ENCODE measurements around the gene LEFTY1. TPM values are rescaled to one million over a fixed set of nuclear protein-coding genes. Genes with fewer than 3 reads are reported as not detected.

Gene LEFTY1
- total RNA-seq, 1 experiment from 2014 or later: 0.64 TPM

GRCh38 chr1:225845571-225846259 is 43.2 kb downstream of the LEFTY1 start (continued):
- peak; percentile 82 to 93 (median 87) for TF ChIP-seq CTCF (IDR thresholded peaks at IDR 0.05 in 2 of 3, conservative IDR thresholded peaks at IDR 0.05 in 1 of 3; ENCODE audit: borderline replicate concordance in 1 of 3, insufficient read depth in 1 of 3, low read depth in 2 of 3, low read length in 2 of 3)
- no peak for TF ChIP-seq SRF (IDR thresholded peaks at IDR 0.05; ENCODE audit: low read depth)
- TF ChIP-seq ELF1 (IDR thresholded peaks at IDR 0.05; ENCODE audit: borderline replicate concordance, low read depth): no peak
- TF ChIP-seq MAX (IDR thresholded peaks at IDR 0.05): no peak
- TF ChIP-seq CEBPB (IDR thresholded peaks at IDR 0.05; ENCODE audit: low read depth): no peak
- no peak for TF ChIP-seq EZH2 (IDR thresholded peaks at IDR 0.05)
- TF ChIP-seq POLR2A (IDR thresholded peaks at IDR 0.05; ENCODE audit: borderline replicate concordance, extremely low read depth, insufficient read depth, insufficient read length): no peak
- TF ChIP-seq ZNF274 (IDR thresholded peaks at IDR 0.05; ENCODE audit: low read depth, low read length): no peak
- TF ChIP-seq RAD21 (IDR thresholded peaks at IDR 0.05; ENCODE audit: low read depth): peak; percentile 95
- TF ChIP-seq ZFX (IDR thresholded peaks at IDR 0.05): no peak
- no peak for TF ChIP-seq EZH2phosphoT487 (IDR thresholded peaks at IDR 0.05; ENCODE audit: borderline replicate concordance)
- TF ChIP-seq ATF3 (IDR thresholded peaks at IDR 0.05): no peak

- Histone ChIP-seq H3K9ac (ENCODE audit: low read length) (no peak overlapping the region), H3K36me3 (ENCODE audit: control insufficient read depth in 1 of 2, insufficient read depth in 2 of 2, low read length in 2 of 2) (peaks cover 0 to 6% of the 10 kb centered on the region in 2 experiments; a peak in 2 of 4 replicates), H3K79me2 (ENCODE audit: insufficient read depth, low read length) (no peaks in the 10 kb centered on the region), H3K4me2 (ENCODE audit: low read length) (no peak overlapping the region), H4K20me1 (ENCODE audit: insufficient read depth) (no peaks in the 10 kb centered on the region), H3K4me3 (replicated peaks in 1 of 2; ENCODE audit: low read depth in 1 of 2, low read length in 2 of 2) (no peak overlapping the region), H3K9me3 (ENCODE audit: control insufficient read depth in 1 of 2, insufficient read depth in 1 of 2, low read depth in 1 of 2, low read length in 2 of 2) (no peaks in the 10 kb centered on the region), H3K4me1 (ENCODE audit: control insufficient read depth in 1 of 2, insufficient read depth in 2 of 2, low read length in 2 of 2) (0 out of 4 replicates have a peak, but pooled peaks cover 0 to 3% of the 10 kb centered on the region in 2 experiments), H3K9me2 (ENCODE audit: insufficient read depth) (no peaks in the 10 kb centered on the region), H3K27ac (ENCODE audit: low read depth, low read length) (no peak overlapping the region), H2AFZ (ENCODE audit: low read depth, low read length, poor library complexity, severe bottlenecking) (no peak overlapping the region), H3K27me3 (ENCODE audit: insufficient read depth, low read length) (no peaks in the 10 kb centered on the region)
- CTCF ChIA-PET: interaction anchor here (2.0 kb wide), 1 partner anchor 370 kb away, joined by 8 read pairs; no protein-coding TSS in a partner anchor
- intact Hi-C loops (cut with micrococcal nuclease): loop anchor here (1.0 to 10.0 kb wide), 4 partner anchors 38 to 370 kb away; partner anchors contain the start of genes SRP9 and TMEM63A
- POLR2A ChIA-PET: no interaction called here
- RAD21 ChIA-PET (ENCODE audit: low non-redundant PET in 1 of 2, low total read pairs in 2 of 2, uncharacterized antibody in 2 of 2, unreplicated experiment in 2 of 2): interaction anchor here in 1 of 2 experiments (0.6 kb wide), 1 partner anchor 443 kb away, joined by 3 read pairs; no protein-coding TSS in a partner anchor
- BruUV-seq (replicated peaks): no TSS peak
- no peak for TF ChIP-seq ATF3 (IDR thresholded peaks at IDR 0.05)
- no peak for TF ChIP-seq ZFX (IDR thresholded peaks at IDR 0.05)
- TF ChIP-seq ZBTB33 (IDR thresholded peaks at IDR 0.05; ENCODE audit: extremely low read depth, insufficient replicate concordance, low read length): no peak
- no peak for TF ChIP-seq YY1 (IDR thresholded peaks at IDR 0.05; ENCODE audit: extremely low read depth, insufficient replicate concordance, low read depth, low read length)
- TF ChIP-seq EZH2phosphoT487 (IDR thresholded peaks at IDR 0.05; ENCODE audit: borderline replicate concordance): no peak
- TF ChIP-seq RAD21 (IDR thresholded peaks at IDR 0.05; ENCODE audit: low read depth): no peak
- TF ChIP-seq EZH2 (IDR thresholded peaks at IDR 0.05): no peak
- ATAC-seq (no peak), DNase-seq (ENCODE audit: low read depth, low spot score) (no peak)
Observed at GRCh38 chr1:225845097-225845496, 43.8 kb downstream of the LEFTY1 start.

Data from HCT116 (cell line).